ENCODE data around the gene RNF123.

The RNF123 gene

GRCh38 chr3:49716169-49716568 lies 26.8 kb downstream of the RNF123 start:
- no peak for DNase-seq (ENCODE audit: low read depth)
- H3K4me3 ChIP-seq (ENCODE audit: low read depth, low read length), result no peak overlapping the region

GRCh38 chr3:49716691-49717210 lies 27.4 kb downstream of the RNF123 start:
- DNase-seq (ENCODE audit: low read depth), result no peak
- no peak overlapping the region for H3K4me3 ChIP-seq (ENCODE audit: low read depth, low read length)

DNA sequence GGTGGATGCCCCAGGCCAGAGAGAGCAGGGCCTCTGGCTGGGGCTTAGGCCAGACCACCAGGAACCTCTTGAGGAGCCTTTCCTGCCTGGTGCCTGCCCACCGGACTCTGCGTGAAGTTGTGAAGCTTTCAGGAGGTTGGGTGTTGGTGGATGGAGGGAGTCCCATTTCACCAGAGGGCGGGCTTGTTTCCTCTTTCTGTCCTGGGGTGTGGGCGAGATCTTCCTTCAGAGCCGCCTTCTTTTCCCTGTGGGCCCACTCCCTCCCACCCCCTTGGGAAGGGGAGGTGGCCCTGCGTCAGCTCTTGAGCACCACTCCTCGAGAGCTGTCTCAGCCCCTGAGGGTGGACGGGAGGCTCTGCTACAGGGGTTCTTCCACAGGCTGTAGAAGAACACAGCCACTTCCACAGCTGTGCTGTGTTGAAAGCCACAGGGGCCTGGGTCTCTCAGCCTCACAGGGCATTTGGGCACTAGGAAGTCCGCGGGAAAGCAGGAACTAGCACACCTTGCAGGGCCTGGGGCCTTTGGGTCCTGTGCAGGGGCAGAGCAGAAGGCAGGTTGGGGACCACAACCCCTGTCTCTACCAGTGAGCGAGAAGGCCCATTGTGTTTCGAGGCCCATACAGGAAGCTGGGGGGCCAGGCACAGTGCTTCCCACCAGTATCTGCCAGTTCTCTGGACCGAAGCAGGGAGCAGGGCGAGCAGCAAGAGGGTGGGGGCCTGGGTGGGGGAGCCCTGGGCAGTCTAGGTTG lies 28.0 kb downstream of the RNF123 start:
- DNase-seq (ENCODE audit: low read depth), result no peak
- no peak overlapping the region for H3K4me3 ChIP-seq (ENCODE audit: low read depth, low read length)

DNA sequence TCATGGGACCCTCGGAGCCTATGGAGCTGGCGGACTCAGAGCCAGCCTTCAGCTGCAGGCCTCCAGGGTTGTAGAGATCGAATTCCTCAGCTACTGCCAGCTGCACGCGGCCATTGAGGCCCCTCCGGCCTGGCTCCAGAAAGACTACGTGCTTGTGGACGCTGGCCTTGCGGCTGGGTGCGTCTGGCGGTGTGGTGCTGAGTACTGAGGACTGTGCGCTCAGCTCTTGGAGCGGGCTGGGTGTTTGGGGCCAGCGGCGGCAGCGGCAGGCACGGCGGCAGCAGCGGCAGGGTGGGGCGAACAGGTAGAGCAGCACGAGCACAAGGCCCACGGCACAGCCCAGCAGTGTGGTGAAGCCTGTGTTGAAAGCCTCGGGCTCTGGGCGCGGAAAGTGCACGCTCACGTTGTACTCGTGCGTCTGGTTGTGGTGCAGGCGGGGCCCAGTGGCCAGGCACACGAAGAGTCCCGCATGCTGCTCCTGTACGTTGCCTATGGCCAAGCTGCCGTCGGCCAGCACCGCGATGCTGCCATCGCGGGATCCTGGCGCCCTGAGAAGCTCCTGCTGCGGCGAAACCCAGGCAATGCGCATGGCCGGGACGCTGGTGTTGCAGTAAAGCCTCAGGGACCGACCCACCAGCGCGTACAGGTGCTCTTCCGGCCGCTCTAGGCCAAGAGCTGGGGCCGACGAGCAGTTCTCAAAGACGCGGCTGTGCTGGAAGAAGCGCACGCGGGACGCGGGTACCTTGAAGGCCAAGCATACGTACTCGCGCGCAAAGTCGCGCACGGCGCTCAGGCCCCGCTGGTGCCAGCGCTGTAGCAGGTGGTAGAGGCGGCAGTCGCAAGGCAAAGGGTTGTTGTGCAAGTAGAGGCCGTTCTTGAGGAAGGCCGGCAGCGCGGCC lies 28.9 kb downstream of the RNF123 start:
- no peak overlapping the region for H3K4me3 ChIP-seq (ENCODE audit: low read depth, low read length)

DNA sequence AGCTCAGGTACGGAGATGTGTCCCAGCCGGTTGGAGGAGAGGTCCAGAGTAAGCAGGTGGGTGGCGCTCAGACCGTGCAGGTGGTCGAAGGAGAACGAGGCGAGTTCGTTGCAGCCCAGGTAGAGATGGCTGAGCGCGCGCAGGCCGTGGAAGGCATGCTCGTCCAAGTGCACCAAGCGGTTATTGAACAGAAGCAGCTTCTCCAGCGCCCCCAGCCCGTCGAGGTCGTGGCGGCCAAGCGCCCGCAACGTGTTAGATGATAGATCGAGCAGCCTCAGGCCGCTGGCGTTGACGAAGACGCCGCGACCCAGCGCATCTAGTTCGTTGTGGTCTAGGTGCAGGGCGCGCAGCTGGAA lies 29.5 kb downstream of the RNF123 start:
- H3K4me3 ChIP-seq (ENCODE audit: low read depth, low read length), result peak overlapping the region; percentile 47
- DNase-seq (ENCODE audit: low read depth), result no peak

More for the DNA sequence above, 28.9 kb downstream of the RNF123 start:
- no peak for DNase-seq (ENCODE audit: low read depth)

GRCh38 chr3:49719214-49719884 lies 30.0 kb downstream of the RNF123 start, which contains the start of gene AMIGO3:
TSS of gene AMIGO3 (minus strand) at chr3:49719684. CDS start at chr3:49719465, 219 bp downstream.
- peak; percentile 65 for DNase-seq (ENCODE audit: low read depth)
- peak within 1 kb of the TSS; percentile 47 for H3K4me3 ChIP-seq (ENCODE audit: low read depth, low read length)

DNA sequence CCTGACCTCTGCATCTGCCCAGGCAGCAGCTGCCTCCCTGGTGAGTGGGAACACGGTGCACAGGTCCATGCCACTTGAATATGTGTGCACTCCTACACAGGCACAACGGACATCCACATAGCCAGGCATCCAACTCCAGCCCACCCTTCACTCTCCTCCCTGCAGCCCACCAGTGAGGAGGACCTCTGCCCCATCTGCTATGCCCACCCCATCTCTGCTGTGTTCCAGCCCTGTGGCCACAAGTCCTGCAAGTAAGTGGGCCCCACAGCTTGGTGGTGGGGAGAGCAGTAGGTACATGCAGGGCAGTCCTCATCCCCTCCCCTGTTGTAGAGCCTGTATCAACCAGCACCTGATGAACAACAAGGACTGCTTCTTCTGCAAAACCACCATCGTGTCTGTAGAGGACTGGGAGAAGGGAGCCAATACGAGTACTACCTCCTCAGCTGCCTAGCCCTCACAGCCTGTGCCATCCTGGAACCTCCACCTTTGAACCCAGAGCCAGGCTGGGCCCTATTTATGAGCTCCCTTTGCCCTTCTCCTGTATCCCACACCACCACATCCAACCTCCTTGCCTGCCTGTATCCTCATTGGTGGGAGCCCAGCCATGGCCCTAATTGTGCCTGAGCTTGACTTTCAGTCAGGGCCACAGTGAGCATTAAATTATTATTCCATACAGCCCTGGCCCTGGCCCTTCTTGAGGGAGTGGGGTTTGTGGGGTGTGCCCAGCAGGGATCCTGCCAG lies 31.7 kb downstream of the RNF123 start:
- DNase-seq (ENCODE audit: low read depth), result no peak
- no peak overlapping the region for H3K4me3 ChIP-seq (ENCODE audit: low read depth, low read length)

DNA sequence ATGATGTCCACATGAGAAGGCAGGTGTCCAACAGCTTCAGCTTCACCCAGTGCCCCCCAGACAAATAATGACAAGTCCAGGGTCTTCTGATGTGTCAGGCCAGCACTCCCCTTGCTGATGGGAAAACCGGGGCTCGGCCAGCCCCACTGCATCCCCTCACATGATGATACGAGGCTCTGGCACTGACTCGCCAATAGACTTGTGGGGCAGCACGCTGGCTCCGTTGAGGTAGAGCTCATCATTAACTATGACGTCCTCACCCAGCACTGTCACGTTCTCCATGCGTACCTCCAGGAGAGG lies 32.2 kb downstream of the RNF123 start:
- no peak for DNase-seq (ENCODE audit: low read depth)
- H3K4me3 ChIP-seq (ENCODE audit: low read depth, low read length), result no peak overlapping the region

DNA sequence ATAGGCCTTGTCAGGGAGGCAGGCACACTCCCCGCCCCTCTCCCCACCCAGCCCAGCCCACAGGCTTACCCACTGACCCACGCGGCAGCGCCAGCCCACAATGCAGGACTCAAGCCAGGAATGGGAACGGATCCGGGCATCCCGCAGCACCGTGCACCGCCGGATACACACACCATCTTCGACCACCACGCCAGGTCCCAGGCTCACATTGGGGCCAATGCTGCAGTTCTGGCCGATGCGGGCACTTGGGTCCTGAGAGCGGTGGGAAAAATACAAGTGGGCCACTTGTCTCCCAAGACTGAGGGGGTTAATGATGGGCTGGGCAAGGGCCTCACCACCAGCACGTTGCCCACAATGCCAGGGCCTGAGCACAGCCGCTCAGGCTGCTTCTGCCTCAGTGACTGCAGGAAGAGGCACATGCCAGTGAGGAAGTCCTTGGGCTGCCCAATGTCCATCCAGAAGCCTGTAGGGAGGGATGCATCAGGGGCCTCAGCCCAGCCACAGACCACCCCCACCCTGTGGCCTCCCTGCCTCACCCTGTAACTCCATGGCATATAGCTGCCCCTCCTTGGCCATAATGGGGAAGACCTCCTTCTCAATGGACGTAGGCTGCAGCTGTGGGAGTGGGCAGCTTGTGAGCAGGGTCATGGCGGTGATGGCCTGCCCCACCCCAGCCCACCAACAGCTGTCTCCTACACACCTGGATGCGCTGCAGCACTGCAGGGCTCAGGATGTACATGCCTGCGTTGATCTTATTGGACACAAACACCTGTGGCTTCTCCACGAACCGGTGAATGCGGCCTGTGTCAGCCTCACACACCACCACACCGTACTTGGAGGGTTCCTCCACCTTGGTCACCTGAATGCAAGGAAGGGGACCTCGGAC lies 32.8 kb downstream of the RNF123 start:
- H3K4me3 ChIP-seq (ENCODE audit: low read depth, low read length), result peak overlapping the region; percentile 99
- no peak for DNase-seq (ENCODE audit: low read depth)

GRCh38 chr3:49722896-49723295 lies 33.5 kb downstream of the RNF123 start:
- DNase-seq (ENCODE audit: low read depth), result no peak
- peak overlapping the region; percentile 99 for H3K4me3 ChIP-seq (ENCODE audit: low read depth, low read length)

GRCh38 chr3:49723296-49723627 lies 33.9 kb downstream of the RNF123 start:
- peak overlapping the region; percentile 99 for H3K4me3 ChIP-seq (ENCODE audit: low read depth, low read length)
- DNase-seq (ENCODE audit: low read depth), result no peak

DNA sequence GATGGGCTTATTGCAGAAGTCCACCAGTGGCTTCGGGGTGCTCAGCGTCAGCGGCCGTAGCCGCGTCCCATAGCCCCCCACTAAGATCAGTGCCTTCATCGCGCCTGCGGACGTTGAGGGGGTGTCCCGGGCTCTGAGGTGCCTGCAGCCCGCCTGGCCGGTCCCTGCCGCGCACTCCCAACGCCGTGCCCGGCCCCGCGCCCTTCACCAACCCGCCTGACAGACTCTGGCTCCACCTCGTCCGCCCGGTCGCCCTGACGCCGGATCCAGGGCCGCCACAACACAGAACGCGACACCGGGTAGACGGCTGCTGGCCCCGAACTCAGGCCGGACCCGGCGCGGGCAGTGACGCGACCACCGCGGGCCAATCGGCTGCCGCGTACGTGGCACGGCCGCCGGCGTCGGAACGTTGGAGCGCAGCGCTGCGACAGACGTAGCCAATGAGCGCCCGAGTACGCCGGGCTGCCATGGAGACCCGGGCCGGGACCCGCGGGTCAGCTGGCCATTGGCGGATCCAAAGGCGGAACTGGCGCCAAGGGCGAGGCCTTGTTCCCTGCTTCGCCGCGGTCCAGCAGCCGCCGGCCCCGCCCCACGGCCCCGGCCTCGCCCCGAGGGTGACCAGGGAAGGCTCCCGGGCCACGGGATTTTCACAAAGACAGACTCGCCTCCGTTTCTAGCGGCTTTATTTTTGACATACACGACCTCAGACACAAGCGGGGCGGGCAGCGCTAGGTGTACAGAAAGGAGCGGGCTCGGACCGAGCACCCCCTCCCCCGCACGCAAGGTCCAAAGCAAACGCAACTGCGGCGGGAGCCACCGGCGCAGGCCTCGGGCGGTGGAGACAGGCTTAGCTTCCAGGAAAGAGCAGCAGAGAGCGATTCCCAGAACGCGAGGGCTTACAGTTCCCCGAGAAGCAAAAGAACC lies 34.5 kb downstream of the RNF123 start, which contains the start of gene GMPPB:
Gene GMPPB (minus strand): TSS at position 324 of the 924 bp plus-strand sequence. CDS start 225 bp downstream, at position 99.
- peak; percentile 87 for DNase-seq (ENCODE audit: low read depth)
- peak within 1 kb of the TSS; percentile 99 for H3K4me3 ChIP-seq (ENCODE audit: low read depth, low read length)

GRCh38 chr3:49724586-49724985 lies 35.2 kb downstream of the RNF123 start:
- no peak for DNase-seq (ENCODE audit: low read depth)
- peak overlapping the region; percentile 99 for H3K4me3 ChIP-seq (ENCODE audit: low read depth, low read length)

GRCh38 chr3:49725906-49726681 lies 36.7 kb downstream of the RNF123 start:
- no peak for DNase-seq (ENCODE audit: low read depth)

DNA sequence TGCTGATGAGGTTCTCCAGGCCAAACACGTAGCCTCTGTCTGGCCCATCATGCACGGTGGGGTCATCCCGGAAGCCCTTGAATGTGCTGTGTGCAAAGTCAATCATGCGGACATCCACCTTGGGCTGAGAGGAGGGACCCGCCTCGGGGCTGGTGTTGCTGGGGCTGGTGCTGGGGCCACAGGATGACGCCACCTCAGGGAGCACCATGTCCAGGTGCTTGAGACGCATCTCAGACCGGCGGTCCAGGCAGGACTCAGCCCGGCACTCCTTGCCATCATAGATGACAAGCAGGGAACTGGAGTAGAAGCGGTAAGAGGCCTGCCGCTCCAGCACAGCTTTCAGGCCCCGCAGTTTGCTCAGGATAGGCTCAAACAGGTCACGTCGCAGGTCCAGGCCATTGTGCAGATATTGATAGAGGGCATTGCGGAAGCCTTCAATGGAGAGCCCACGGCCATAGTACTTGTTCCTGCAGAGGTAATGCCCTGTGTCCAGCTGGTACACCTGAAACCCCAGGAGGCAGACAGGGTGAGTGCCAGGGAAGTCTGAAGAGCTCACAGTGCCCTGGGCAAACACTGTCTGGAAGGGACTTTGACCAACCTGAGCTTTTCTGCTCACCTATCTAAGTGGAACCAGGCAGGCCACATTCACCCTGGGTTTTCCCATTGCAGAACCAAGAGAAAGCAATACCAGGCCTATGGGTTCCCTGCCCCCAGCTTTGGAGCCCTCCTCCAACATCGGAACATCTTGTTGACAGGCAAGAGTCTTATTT lies 38.0 kb downstream of the RNF123 start:
- DNase-seq (ENCODE audit: low read depth), result no peak
- H3K4me3 ChIP-seq (ENCODE audit: low read depth, low read length), result no peak overlapping the region

More at GRCh38 chr3:49725906-49726681, 36.7 kb downstream of the RNF123 start:
- H3K4me3 ChIP-seq (ENCODE audit: low read depth, low read length), result no peak overlapping the region

- no peak for DNase-seq (ENCODE audit: low read depth)
- H3K4me3 ChIP-seq (ENCODE audit: low read depth, low read length), result no peak overlapping the region
Observed at GRCh38 chr3:49727924-49728361, 38.6 kb downstream of the RNF123 start.

Data from skeletal muscle cell (primary cell).